ENCODE results near the gene TSEN2.

DNA sequence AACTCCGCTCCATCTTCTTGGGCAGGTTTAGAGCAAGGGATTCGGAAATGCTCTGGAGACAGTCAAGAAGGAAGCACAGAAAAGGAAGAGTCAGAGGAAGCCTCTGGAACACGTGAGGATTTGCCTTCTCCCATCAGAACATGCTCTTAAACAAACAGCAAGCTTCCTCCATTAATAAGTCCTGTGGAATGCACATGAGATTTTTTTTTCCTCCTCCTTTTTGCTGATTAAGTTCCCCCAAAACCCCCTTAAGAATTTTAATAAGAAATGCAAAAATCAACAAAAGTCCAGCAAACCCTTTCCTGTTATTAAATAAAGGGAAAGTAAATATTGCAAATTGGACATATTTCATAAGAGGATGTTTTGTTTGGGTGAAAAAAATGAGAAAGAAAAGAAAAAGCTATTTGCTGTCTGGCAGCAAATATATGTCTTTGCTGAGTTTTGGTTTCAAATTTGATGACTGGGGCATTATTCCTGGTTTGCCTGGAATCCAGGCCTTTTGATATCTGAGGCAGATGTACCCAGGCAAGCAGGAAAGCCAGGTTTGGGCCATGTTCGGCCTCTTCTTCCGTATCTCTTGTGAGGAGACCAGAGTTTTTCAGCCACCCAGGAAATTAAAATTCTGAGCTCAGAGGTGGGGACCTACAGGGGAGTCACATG lies 7.9 kb upstream of the TSEN2 start:
- TF ChIP-seq POLR2A (IDR thresholded peaks at IDR 0.05; ENCODE audit: low read depth, low read length) = no peak
- peak; percentile 91 for TF ChIP-seq BHLHE40 (IDR thresholded peaks at IDR 0.05; ENCODE audit: low read depth, low read length)
- TF ChIP-seq MXI1 (IDR thresholded peaks at IDR 0.05; ENCODE audit: borderline replicate concordance, low read depth, low read length) = peak; percentile 50; the same call in 1 of the 2 replicates
- TF ChIP-seq, protein P1, sequence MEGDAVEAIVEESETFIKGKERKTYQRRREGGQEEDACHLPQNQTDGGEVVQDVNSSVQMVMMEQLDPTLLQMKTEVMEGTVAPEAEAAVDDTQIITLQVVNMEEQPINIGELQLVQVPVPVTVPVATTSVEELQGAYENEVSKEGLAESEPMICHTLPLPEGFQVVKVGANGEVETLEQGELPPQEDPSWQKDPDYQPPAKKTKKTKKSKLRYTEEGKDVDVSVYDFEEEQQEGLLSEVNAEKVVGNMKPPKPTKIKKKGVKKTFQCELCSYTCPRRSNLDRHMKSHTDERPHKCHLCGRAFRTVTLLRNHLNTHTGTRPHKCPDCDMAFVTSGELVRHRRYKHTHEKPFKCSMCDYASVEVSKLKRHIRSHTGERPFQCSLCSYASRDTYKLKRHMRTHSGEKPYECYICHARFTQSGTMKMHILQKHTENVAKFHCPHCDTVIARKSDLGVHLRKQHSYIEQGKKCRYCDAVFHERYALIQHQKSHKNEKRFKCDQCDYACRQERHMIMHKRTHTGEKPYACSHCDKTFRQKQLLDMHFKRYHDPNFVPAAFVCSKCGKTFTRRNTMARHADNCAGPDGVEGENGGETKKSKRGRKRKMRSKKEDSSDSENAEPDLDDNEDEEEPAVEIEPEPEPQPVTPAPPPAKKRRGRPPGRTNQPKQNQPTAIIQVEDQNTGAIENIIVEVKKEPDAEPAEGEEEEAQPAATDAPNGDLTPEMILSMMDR (conservative IDR thresholded peaks at IDR 0.05; ENCODE audit: low read depth, low read length) = no peak
- no peak for TF ChIP-seq NFE2L2 (IDR thresholded peaks at IDR 0.05; ENCODE audit: low read depth, low read length)

All from IMR-90 (cell line).